ENCODE data around the gene PTPRN2.

DNA sequence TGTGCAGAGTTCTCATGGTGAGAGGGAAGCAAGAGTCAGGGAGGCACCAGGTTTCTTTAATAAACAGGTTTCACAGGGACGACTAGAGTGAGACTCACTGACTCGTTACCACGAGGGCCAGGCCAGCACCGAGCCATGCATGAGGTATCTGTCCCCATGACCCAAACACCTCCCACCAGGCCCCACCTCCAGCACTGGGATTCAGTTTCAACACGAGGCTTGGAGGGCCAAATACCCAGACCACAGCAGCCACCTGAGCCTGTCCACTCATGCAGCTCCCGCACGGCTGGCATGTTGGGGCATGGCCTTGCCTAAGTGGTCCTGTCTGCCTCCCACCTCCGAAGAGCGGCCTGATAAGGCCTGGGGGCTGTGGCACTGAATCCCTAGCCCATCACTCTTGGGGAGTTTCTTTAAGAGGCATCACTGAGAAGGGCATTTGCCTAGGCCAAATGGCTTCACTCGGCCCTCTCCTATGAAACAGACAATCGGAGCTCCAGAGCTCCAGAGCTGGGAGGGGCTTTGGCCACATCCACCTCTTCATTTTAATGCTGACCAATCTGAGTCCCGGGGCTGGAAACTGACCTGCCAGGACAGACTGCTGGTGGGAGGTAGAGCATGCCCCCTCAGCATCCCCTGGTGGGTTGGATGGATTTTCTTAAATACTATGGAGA is 1093.0 kb downstream of the PTPRN2 start:
- TF ChIP-seq, protein P1, sequence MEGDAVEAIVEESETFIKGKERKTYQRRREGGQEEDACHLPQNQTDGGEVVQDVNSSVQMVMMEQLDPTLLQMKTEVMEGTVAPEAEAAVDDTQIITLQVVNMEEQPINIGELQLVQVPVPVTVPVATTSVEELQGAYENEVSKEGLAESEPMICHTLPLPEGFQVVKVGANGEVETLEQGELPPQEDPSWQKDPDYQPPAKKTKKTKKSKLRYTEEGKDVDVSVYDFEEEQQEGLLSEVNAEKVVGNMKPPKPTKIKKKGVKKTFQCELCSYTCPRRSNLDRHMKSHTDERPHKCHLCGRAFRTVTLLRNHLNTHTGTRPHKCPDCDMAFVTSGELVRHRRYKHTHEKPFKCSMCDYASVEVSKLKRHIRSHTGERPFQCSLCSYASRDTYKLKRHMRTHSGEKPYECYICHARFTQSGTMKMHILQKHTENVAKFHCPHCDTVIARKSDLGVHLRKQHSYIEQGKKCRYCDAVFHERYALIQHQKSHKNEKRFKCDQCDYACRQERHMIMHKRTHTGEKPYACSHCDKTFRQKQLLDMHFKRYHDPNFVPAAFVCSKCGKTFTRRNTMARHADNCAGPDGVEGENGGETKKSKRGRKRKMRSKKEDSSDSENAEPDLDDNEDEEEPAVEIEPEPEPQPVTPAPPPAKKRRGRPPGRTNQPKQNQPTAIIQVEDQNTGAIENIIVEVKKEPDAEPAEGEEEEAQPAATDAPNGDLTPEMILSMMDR (IDR thresholded peaks at IDR 0.05): no peak
- TF ChIP-seq, protein P2, sequence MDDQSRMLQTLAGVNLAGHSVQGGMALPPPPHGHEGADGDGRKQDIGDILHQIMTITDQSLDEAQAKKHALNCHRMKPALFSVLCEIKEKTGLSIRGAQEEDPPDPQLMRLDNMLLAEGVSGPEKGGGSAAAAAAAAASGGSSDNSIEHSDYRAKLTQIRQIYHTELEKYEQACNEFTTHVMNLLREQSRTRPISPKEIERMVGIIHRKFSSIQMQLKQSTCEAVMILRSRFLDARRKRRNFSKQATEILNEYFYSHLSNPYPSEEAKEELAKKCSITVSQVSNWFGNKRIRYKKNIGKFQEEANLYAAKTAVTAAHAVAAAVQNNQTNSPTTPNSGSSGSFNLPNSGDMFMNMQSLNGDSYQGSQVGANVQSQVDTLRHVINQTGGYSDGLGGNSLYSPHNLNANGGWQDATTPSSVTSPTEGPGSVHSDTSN (IDR thresholded peaks at IDR 0.05): no peak
- TF ChIP-seq RCOR1 (IDR thresholded peaks at IDR 0.05; ENCODE audit: low read length): no peak
- no peak for TF ChIP-seq POLR2AphosphoS5 (IDR thresholded peaks at IDR 0.05; ENCODE audit: low read depth, low read length)
- TF ChIP-seq SMC3 (IDR thresholded peaks at IDR 0.05; ENCODE audit: low read depth, low read length): no peak
- no peak for TF ChIP-seq RAD21 (IDR thresholded peaks at IDR 0.05; ENCODE audit: low read length)
- TF ChIP-seq, protein P3, sequence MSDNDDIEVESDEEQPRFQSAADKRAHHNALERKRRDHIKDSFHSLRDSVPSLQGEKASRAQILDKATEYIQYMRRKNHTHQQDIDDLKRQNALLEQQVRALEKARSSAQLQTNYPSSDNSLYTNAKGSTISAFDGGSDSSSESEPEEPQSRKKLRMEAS (IDR thresholded peaks at IDR 0.05; ENCODE audit: low read depth): no peak
- TF ChIP-seq TEAD4 (IDR thresholded peaks at IDR 0.05; ENCODE audit: borderline replicate concordance, insufficient read depth): no peak
- TF ChIP-seq YY1 (IDR thresholded peaks at IDR 0.05; ENCODE audit: low read depth): no peak
- TF ChIP-seq RFX5 (IDR thresholded peaks at IDR 0.05; ENCODE audit: low read length): no peak
- no peak for TF ChIP-seq RXRA (IDR thresholded peaks at IDR 0.05; ENCODE audit: borderline replicate concordance, low read depth)
